Midbrain (tissue), 1 donor: ENCODE data around the gene ANKRD18A.
"Not testable (repeated sequence)": the region's sequence is repeated elsewhere in the genome, so short reads cannot be mapped to it uniquely, and the experiment has no call there.

Source experiments
- DNase-seq: peaks from one replicate; lab custom pipeline; 2025; lab: John Stamatoyannopoulos, UW

The ANKRD18A gene

GRCh38 chr9:38626006-38626405 is 5.6 kb upstream of the ANKRD18A start:
- no peak for DNase-seq

DNA sequence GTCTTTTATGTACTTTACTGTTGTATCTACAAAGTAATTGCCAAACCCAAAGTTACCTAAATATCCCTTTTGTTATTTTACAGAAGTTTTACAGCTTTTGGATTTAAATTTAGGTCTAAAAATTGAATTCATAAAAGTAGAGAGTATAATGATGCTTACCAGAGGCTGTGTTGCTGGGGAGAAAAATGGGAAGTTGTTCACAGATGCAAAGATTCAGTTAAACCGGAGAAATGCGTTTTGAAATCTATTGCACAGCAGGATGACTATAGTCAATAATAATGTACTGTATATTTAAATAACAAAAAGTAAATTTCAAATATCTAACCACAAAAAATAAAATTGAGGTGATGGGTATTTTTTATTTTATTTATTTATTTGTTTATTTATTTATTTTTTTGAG is 2.6 kb upstream of the ANKRD18A start:
- no peak for DNase-seq

DNA sequence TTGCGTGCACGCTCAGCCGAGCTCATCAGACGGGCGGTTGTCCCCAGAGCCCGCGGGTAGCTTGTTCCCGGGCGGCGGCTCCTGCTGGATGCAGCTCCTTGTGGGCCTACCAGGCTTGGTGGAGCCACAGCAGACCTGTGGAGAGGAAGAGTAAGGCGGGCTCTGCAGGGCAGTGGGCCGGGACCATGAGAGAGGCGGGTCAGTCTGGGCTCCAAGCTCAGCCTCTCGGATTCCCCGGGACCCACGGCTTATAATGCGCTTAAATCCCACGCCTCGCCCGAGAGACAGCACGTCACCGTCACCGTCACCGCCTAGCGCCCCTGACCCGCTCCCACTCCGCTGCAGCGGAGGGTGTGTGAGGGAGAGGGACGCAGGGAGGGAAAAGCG is 1.9 kb upstream of the ANKRD18A start:
- no peak for DNase-seq

GRCh38 chr9:38621434-38622287 is 1.3 kb upstream of the ANKRD18A start:
- DNase-seq, result no peak

GRCh38 chr9:38619556-38620447 is 594 bp downstream of the ANKRD18A start:
- DNase-seq, result no peak

GRCh38 chr9:38598029-38598745 is 22.2 kb downstream of the ANKRD18A start:
- not testable (repeated sequence) for DNase-seq

- DNase-seq, result not testable (repeated sequence)
Observed at GRCh38 chr9:38595117-38595516, 25.3 kb downstream of the ANKRD18A start.

- DNase-seq, result not testable (repeated sequence)
Observed at GRCh38 chr9:38591346-38592063, 28.9 kb downstream of the ANKRD18A start.

DNA sequence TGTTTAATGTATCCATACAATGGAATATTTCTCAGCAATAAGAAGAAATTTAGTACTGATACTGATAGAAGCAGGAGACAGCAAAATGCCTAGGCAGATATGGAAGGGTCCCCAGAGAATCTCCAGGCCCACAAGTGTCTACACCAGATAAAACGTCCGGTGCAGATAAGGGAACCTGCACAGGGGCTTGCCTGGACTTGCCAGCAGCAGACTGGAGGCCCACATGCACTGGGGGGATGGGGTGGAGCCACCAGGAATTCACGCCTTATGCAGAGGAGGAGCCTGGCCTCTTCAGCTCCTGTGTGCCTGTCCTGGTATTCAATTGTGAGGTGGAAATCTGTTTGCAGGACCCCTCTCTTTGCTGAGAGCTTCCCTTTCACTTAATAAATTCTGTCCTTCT is 36.6 kb downstream of the ANKRD18A start:
- not testable (repeated sequence) for DNase-seq

DNA sequence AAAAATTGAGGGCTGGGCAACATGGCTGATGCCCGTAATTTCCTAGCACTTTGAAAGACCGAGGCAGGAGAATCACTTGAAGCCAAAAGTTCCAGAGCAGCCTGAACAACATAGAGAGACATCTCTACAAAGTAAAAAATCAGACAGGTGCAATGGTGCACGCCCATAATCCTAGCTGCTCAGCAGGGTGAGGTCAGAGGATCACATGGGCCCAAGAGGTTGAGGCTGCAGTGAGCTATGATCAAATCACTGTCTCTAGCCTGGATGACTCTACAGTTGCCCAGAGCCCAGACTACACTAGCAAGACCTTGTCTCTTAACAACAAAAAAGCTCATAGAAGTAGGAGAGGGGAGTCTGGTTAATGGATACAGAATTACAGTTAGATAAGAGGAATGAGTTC is 40.3 kb downstream of the ANKRD18A start:
- DNase-seq, result not testable (repeated sequence)

DNA sequence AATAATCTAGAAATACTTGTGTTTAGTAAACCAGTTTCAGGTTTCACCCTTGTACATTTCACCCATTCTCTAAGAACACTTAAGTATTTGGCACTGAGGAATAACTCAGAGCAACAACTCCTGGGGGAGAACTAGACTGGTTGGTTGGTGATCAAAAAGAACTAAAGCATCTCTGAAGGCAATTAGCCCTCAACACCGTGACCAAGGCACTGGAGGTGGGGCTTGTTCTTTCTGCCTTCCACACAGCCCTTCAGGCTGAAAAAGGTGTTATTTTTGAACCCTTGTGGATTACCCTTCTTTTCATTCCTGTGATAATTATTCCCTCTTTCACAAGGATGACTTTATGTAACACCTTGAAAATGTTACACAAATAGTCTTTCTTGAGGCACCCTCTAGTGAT is 44.2 kb downstream of the ANKRD18A start:
- DNase-seq, result not testable (repeated sequence)

- not testable (repeated sequence) for DNase-seq
Observed at GRCh38 chr9:38566048-38566447, 54.3 kb downstream of the ANKRD18A start.

GRCh38 chr9:38565178-38565577 is 55.2 kb downstream of the ANKRD18A start:
- not testable (repeated sequence) for DNase-seq

- DNase-seq, result not testable (repeated sequence)
Observed at GRCh38 chr9:38563911-38564310, 56.5 kb downstream of the ANKRD18A start.

DNA sequence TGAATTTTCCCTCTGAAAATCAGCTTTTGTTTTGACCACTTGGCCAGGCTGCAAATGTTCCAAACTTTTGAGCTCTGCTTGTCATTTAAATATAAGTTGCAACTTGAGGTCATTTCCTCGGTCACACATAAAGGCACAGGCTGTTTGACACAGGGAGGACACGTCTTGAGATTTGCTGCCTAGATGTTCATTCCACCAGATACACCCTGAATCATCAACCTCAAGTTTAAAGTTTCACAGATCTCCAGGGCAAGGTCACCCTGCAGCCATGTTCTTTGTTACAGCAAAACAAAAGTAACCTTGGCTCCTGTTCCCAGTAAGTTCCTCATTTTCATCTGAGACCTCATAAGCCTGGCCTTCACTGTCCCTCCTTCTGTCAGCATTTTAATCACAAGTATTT is 59.3 kb downstream of the ANKRD18A start:
- not testable (repeated sequence) for DNase-seq

DNA sequence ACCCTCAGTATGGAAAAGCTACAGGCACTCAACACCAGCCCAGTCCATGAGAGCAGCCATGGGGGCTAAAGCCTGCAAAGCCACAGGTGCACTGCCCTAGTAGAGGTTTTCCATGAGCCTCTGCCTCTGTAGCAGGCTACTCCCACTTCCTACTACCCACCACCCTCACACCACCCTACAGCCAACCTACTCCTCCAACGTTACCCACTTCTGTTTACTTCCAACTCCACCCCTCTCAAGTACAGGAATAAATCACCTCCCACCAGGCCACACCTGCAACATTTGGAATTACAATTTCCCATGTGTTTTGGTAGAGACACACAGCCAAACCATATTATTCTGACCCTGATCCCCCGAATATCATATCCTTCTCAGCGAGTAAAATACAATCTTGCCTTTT is 61.2 kb downstream of the ANKRD18A start:
- DNase-seq, result not testable (repeated sequence)

DNA sequence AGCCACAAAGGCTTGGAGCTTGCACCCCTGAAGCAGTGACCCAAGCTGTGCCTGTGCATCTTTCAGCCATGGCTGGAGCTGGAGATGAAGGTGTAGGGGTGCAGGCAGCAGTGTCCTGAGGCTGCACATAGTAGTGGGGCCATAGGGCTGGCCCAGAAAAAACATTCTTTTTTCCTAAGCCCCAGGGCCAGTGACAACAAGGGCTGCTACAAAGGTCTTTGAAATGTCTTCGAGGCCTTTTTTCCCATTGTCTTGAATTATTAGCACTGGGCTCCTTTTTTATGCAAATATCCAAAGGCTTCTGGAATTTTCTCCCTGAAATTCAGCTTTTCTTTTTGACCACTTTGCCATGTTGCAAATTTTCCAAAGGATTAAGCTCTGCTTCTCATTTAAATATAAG is 62.6 kb downstream of the ANKRD18A start:
- not testable (repeated sequence) for DNase-seq

DNA sequence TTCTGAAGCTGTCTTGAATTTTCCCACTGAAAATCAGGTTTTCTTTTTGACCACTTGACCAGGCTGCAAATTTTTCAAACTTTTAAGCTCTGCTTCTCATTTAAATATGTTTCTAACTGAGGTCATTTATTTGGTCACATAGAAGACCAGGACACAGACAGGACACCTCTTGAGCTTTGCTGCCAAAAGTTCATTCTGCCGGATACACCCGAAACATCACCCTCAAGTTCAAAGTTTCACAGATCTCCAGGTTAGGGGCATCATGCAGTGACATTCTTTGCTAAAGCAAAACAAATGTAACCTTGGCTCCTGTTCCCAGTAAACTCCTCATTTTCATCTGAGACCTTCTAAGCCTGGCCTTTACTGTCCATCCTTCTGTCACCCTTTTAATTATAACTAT is 65.4 kb downstream of the ANKRD18A start:
- not testable (repeated sequence) for DNase-seq

DNA sequence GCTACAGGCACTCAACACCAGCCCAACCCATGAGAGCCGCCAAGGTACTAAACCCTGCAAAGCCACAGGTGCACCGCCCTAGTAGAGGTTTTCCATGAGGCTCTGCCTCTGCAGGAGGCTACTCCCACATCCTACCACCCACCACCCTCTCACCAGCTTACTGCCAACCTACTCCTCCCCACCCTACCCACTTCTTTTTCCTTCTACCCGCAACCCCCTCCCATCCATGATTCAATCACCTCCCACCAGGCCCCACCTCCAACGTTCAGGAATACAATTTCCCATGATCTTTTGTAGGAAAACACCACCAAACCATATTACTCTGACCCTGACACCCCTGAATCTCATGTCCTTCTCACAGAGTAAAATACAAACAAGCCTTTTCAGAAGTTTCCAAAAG is 67.4 kb downstream of the ANKRD18A start:
- DNase-seq, result not testable (repeated sequence)

- DNase-seq, result not testable (repeated sequence)
Observed at GRCh38 chr9:38546497-38547163, 73.8 kb downstream of the ANKRD18A start.

DNA sequence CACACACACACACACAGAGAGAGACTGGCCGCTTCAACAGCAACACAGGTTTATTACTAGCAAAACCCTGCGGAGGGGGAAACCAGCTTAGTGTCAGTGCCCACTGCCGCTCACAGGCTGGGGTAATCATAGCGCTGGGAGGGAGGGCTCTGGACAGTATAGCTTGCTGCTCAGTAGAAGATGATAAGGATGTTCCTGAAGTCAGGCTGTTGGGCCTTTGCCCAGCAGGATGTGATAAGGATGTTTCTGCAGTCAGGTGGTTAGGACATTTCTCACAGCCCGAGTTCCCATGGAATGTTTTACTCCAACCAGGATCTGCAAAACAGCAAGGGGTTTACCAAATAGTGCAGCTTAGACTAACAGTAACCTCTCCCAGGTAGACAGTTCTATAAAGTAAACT is 79.9 kb downstream of the ANKRD18A start:
- DNase-seq, result not testable (repeated sequence)
